GM12875 (cell line): ENCODE results near the gene TJAP1.

Source experiments
- H3K4me3 ChIP-seq: one replicate; pipeline ENCODE4 v1.5.1; 2011; ENCODE audit warnings: low read depth, low read length, control low read depth
- CTCF ChIP-seq: IDR thresholded peaks from 2 replicates; pipeline ENCODE4 v1.5.1; 2011; ENCODE audit warnings: low read depth, mild to moderate bottlenecking, control low read depth, inconsistent platforms, low read length, moderate library complexity, borderline replicate concordance; ENCODE audit not compliant: insufficient read depth

TJAP1 gene

GRCh38 chr6:43434943-43435342 is 42.4 kb upstream of the TJAP1 start:
- no peak overlapping the region for H3K4me3 ChIP-seq
- no peak for TF ChIP-seq CTCF

GRCh38 chr6:43435682-43436437 is 41.5 kb upstream of the TJAP1 start:
- TF ChIP-seq CTCF: no peak
- no peak overlapping the region for H3K4me3 ChIP-seq

- H3K4me3 ChIP-seq: no peak overlapping the region
- TF ChIP-seq CTCF: no peak
Observed at GRCh38 chr6:43436577-43437282, 40.6 kb upstream of the TJAP1 start.

- no peak overlapping the region for H3K4me3 ChIP-seq
- no peak for TF ChIP-seq CTCF
Observed at GRCh38 chr6:43437700-43438099, 39.7 kb upstream of the TJAP1 start.

- no peak for TF ChIP-seq CTCF
- H3K4me3 ChIP-seq: no peak overlapping the region
Observed at GRCh38 chr6:43442935-43443334, 34.4 kb upstream of the TJAP1 start.

GRCh38 chr6:43444036-43444435 is 33.3 kb upstream of the TJAP1 start:
- TF ChIP-seq CTCF: no peak
- no peak overlapping the region for H3K4me3 ChIP-seq

GRCh38 chr6:43444582-43444981 is 32.8 kb upstream of the TJAP1 start:
- no peak for TF ChIP-seq CTCF
- no peak overlapping the region for H3K4me3 ChIP-seq
